Transverse colon (tissue), 3 donors: ENCODE measurements around the gene GFRA1.

Experiments used
- POLR2A ChIP-seq: fragments of 450-650 bp; IDR thresholded peaks from one replicate; pipeline ENCODE4 v1.6.1; 2016; ENCODE audit warnings: antibody characterized with exemption, mild to moderate bottlenecking, moderate library complexity
- TF ChIP-seq, protein P1 (sequence below), 5 experiments: fragments of 200-600 bp in 3 of 5; fragments of 450-650 bp in 2 of 5; sonication (generic) in 3 of 5; IDR thresholded peaks; 1 replicate in 2 of 5; 2 replicates in 3 of 5; pipeline ENCODE4 v1.5.1; 2016 to 2017; ENCODE audit warnings: antibody characterized with exemption in 5 of 5, inconsistent platforms in 3 of 5, mild to moderate bottlenecking in 2 of 5, moderate library complexity in 1 of 5

GRCh38 chr10:116163333-116164131, 109.5 kb downstream of the GFRA1 start:
- TF ChIP-seq, protein P1, sequence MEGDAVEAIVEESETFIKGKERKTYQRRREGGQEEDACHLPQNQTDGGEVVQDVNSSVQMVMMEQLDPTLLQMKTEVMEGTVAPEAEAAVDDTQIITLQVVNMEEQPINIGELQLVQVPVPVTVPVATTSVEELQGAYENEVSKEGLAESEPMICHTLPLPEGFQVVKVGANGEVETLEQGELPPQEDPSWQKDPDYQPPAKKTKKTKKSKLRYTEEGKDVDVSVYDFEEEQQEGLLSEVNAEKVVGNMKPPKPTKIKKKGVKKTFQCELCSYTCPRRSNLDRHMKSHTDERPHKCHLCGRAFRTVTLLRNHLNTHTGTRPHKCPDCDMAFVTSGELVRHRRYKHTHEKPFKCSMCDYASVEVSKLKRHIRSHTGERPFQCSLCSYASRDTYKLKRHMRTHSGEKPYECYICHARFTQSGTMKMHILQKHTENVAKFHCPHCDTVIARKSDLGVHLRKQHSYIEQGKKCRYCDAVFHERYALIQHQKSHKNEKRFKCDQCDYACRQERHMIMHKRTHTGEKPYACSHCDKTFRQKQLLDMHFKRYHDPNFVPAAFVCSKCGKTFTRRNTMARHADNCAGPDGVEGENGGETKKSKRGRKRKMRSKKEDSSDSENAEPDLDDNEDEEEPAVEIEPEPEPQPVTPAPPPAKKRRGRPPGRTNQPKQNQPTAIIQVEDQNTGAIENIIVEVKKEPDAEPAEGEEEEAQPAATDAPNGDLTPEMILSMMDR (IDR thresholded peaks at IDR 0.05) = no peak
- no peak for TF ChIP-seq POLR2A
